ENCODE results near the gene PLXNA4. TPM values are rescaled to one million over a fixed set of nuclear protein-coding genes. Genes with fewer than 3 reads are reported as not detected.

Gene PLXNA4
- total and polyA plus RNA-seq, 4 donors, result 0.63 to 4.6 (median 2.1) TPM

DNA sequence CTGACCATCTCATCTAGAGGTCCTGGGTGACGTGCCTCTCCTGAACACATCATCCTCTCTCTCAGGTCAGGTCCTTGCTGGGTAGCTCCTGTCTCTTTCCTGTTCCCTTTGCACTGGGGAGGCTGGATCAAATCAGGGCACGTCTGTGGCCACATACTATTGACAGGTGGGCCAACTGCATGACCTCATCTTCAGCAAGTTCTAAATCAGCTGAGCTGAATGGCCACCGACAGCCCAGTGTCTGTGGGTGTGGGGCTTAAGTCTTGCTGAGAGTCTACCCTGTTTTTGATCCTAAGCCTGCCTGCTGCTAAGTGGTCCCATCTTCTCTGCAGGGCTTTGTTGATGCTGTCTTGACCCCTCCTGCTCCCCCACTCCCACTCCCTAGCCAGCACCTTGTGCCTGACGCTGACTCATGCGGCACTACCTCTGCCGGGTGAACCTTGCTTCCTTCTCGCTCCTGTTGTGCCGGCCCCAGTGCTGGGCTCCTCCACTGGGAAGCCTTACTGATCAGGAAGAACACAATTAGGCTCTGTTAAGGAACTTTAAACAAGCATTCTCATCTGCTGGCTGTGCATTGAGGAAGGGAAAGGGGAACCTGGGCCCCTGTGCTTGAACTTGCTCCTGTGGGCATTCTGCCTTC, 440.4 kb downstream of the PLXNA4 start:
- H3K9ac ChIP-seq (ENCODE audit: insufficient read depth in 1 of 2, low read length in 2 of 2), result no peak overlapping the region

GRCh38 chr7:132134814-132135445, 441.3 kb downstream of the PLXNA4 start:
- no peak for ATAC-seq (ENCODE audit: insufficient read depth, low FRiP score)
- 71 to 75% methylated on average over 5 of the region's 5 CpGs for WGBS, 2 donors
- no peak overlapping the region for H3K9ac ChIP-seq (ENCODE audit: insufficient read depth in 1 of 2, low read length in 2 of 2)
- DNase-seq, result peak in 1 of 3 donors; percentile 17
- no peak for TF ChIP-seq CTCF (IDR thresholded peaks at IDR 0.05; ENCODE audit: control extremely low read depth, extremely low read depth)
- H3K9me3 ChIP-seq (ENCODE audit: control insufficient read depth in 4 of 4, insufficient read depth in 3 of 4, low read length in 3 of 4), result no peaks in the 10 kb centered on the region
- no peak overlapping the region for H3K4me3 ChIP-seq
- H3K36me3 ChIP-seq (ENCODE audit: control insufficient read depth in 4 of 4, insufficient read depth in 4 of 4, low read length in 4 of 4), result no peaks in the 10 kb centered on the region
- H3K27me3 ChIP-seq (ENCODE audit: control insufficient read depth in 3 of 3, insufficient read depth in 3 of 3, low read length in 2 of 3), result no peaks in the 10 kb centered on the region
- no peak overlapping the region for H3K27ac ChIP-seq (ENCODE audit: low read depth in 1 of 2, low read length in 1 of 2)
- H3K4me1 ChIP-seq (ENCODE audit: control insufficient read depth in 5 of 5, insufficient read depth in 5 of 5, low read length in 5 of 5), result no peaks in the 10 kb centered on the region

More for the DNA sequence above, 440.4 kb downstream of the PLXNA4 start:
- no peak for ATAC-seq (ENCODE audit: insufficient read depth, low FRiP score)
- H3K27me3 ChIP-seq (ENCODE audit: control insufficient read depth in 3 of 3, insufficient read depth in 3 of 3, low read length in 2 of 3), result no peaks in the 10 kb centered on the region
- no peak for TF ChIP-seq CTCF (IDR thresholded peaks at IDR 0.05; ENCODE audit: control extremely low read depth, extremely low read depth)
- no peaks in the 10 kb centered on the region for H3K36me3 ChIP-seq (ENCODE audit: control insufficient read depth in 4 of 4, insufficient read depth in 4 of 4, low read length in 4 of 4)
- H3K4me1 ChIP-seq (ENCODE audit: control insufficient read depth in 5 of 5, insufficient read depth in 5 of 5, low read length in 5 of 5), result no peaks in the 10 kb centered on the region
- no peak overlapping the region for H3K4me3 ChIP-seq
- no peaks in the 10 kb centered on the region for H3K9me3 ChIP-seq (ENCODE audit: control insufficient read depth in 4 of 4, insufficient read depth in 3 of 4, low read length in 3 of 4)
- no peak for DNase-seq
- 76 to 80% methylated on average over 8 of the region's 8 CpGs for WGBS, 2 donors
- H3K27ac ChIP-seq (ENCODE audit: low read depth in 1 of 2, low read length in 1 of 2), result no peak overlapping the region

DNA sequence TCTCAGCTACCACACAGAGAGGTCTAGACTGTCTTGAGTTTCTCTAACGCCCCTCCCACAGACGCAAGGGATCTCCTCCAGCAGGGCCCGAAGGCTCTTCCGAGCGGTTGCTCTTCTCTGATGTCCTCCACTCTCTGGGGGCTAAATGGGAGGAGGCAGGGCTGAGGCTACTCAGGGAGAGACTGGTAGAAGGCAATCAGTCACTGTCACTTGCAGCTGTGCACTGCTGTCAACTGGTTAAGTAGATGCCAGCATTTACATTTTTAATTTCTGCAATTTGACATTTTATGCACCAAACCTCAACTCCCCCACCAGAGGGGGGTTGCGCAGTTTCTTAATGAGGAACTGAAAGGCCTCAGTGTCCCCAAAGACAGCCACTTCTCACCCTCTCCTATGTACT, 442.8 kb downstream of the PLXNA4 start:
- 87 to 92% methylated on average over 6 of the region's 6 CpGs for WGBS, 2 donors
- no peak for TF ChIP-seq CTCF (IDR thresholded peaks at IDR 0.05; ENCODE audit: control extremely low read depth, extremely low read depth)
- Histone ChIP-seq H3K9me3 (ENCODE audit: control insufficient read depth in 4 of 4, insufficient read depth in 3 of 4, low read length in 3 of 4) (no peaks in the 10 kb centered on the region), H3K4me1 (ENCODE audit: control insufficient read depth in 5 of 5, insufficient read depth in 5 of 5, low read length in 5 of 5) (no peaks in the 10 kb centered on the region), H3K27ac (ENCODE audit: low read depth in 1 of 2, low read length in 1 of 2) (no peak overlapping the region), H3K27me3 (ENCODE audit: control insufficient read depth in 3 of 3, insufficient read depth in 3 of 3, low read length in 2 of 3) (no peaks in the 10 kb centered on the region), H3K4me3 (no peak overlapping the region), H3K36me3 (ENCODE audit: control insufficient read depth in 4 of 4, insufficient read depth in 4 of 4, low read length in 4 of 4) (no peaks in the 10 kb centered on the region), H3K9ac (ENCODE audit: insufficient read depth in 1 of 2, low read length in 2 of 2) (no peak overlapping the region)
- no peak for DNase-seq
- no peak for ATAC-seq (ENCODE audit: insufficient read depth, low FRiP score)
